WTC11 (cell line): Measurements from ENCODE around the gene CDH2. TPM values are rescaled to one million over a fixed set of nuclear protein-coding genes. Genes with fewer than 3 reads are reported as not detected.

Experiments used
- ATAC-seq: fragments of 200-7000 bp; cut with Tn5 transposase; 2 replicates; pipeline ENCODE4 v1.10.0; 2021; ENCODE audit warnings: mild to moderate bottlenecking, moderate library complexity
- CTCF ChIA-PET: fragments of 300-600 bp; sonication (Branson Sonifier 250); formaldehyde crosslinking; loops from one replicate; lab custom pipeline; 2021; ENCODE audit warnings: antibody characterized with exemption; lab: Charles Lee
- POLR2A ChIA-PET: fragments of 350-600 bp; sonication (Branson Sonifier 250); formaldehyde crosslinking; loops from one replicate; lab custom pipeline; 2021; ENCODE audit warnings: antibody characterized with exemption; lab: Charles Lee
- DNase-seq: peaks from one replicate; pipeline ENCODE4 v3.0.0; 2021; ENCODE audit warnings: low spot score
- H3K27ac Mint-ChIP-seq: 2 replicates; pipeline ENCODE4 v1.8.0; 2021; ENCODE audit warnings: mixed read lengths
- H3K27me3 Mint-ChIP-seq: 2 replicates; pipeline ENCODE4 v1.8.0; 2021; ENCODE audit warnings: low read depth, mild to moderate bottlenecking, moderate library complexity, mixed read lengths
- H3K36me3 Mint-ChIP-seq: 2 replicates; pipeline ENCODE4 v1.8.0; 2021; ENCODE audit warnings: mixed read lengths
- H3K4me1 Mint-ChIP-seq: 2 replicates; pipeline ENCODE4 v1.8.0; 2022; ENCODE audit warnings: mixed read lengths
- H3K4me3 Mint-ChIP-seq: 2 replicates; pipeline ENCODE4 v1.8.0; 2021; ENCODE audit warnings: mild to moderate bottlenecking, moderate library complexity, mixed read lengths
- H3K9me3 Mint-ChIP-seq: 2 replicates; pipeline ENCODE4 v1.8.0; 2021; ENCODE audit warnings: mixed read lengths
- CREB1 ChIP-seq: sonication (generic); formaldehyde crosslinking; IDR thresholded peaks from 2 replicates; pipeline ENCODE4 v1.8.0; 2023; ENCODE audit warnings: mild to moderate bottlenecking, missing genetic modification reagents
- GRHL2 ChIP-seq: fragments of 250-450 bp; sonication (Bioruptor Pico); IDR thresholded peaks from 2 replicates; pipeline ENCODE4 v1.8.0; 2022; ENCODE audit warnings: mild to moderate bottlenecking, moderate library complexity; ENCODE audit not compliant: insufficient replicate concordance, severe bottlenecking
- GTF2I ChIP-seq: fragments of 250-450 bp; sonication (Bioruptor Pico); conservative IDR thresholded peaks from 2 replicates; pipeline ENCODE4 v1.4.0; 2021; ENCODE audit warnings: mild to moderate bottlenecking
- MXD4 ChIP-seq: fragments of 250-450 bp; sonication (Bioruptor Pico); IDR thresholded peaks from 2 replicates; pipeline ENCODE4 v1.8.0; 2021; ENCODE audit warnings: mild to moderate bottlenecking, moderate library complexity, borderline replicate concordance
- NFYB ChIP-seq: sonication (generic); formaldehyde crosslinking; conservative IDR thresholded peaks from 2 replicates; pipeline ENCODE4 v1.8.0; 2022; ENCODE audit warnings: low read depth, missing genetic modification reagents
- SMAD3 ChIP-seq: sonication (generic); formaldehyde crosslinking; IDR thresholded peaks from 2 replicates; pipeline ENCODE4 v1.8.0; 2022; ENCODE audit warnings: missing genetic modification reagents, mild to moderate bottlenecking, borderline replicate concordance
- ZBTB21 ChIP-seq: sonication (generic); formaldehyde crosslinking; IDR thresholded peaks from 2 replicates; pipeline ENCODE4 v1.8.1; 2023; ENCODE audit warnings: mild to moderate bottlenecking, missing genetic modification reagents, borderline replicate concordance
- ZNF232 ChIP-seq: sonication (generic); formaldehyde crosslinking; IDR thresholded peaks from 2 replicates; pipeline ENCODE4 v1.8.0; 2022; ENCODE audit warnings: mild to moderate bottlenecking, missing genetic modification reagents
- total RNA-seq: library from RNA; stranded (reverse); gene quantifications from 3 replicates; pipeline ENCODE4 v1.2.3, GENCODE V29; 2021
- TF ChIP-seq, protein P1 (sequence below): sonication (generic); formaldehyde crosslinking; IDR thresholded peaks from 2 replicates; pipeline ENCODE4 v1.8.1; 2023; ENCODE audit warnings: mild to moderate bottlenecking, missing genetic modification reagents
- TF ChIP-seq, protein P2 (sequence below): sonication (generic); formaldehyde crosslinking; IDR thresholded peaks from 2 replicates; pipeline ENCODE4 v1.8.1; 2023; ENCODE audit warnings: mild to moderate bottlenecking, missing genetic modification reagents, moderate library complexity
- TF ChIP-seq, protein P3 (sequence below): sonication (generic); formaldehyde crosslinking; IDR thresholded peaks from 2 replicates; pipeline ENCODE4 v1.8.0; 2022; ENCODE audit warnings: missing genetic modification reagents
- TF ChIP-seq, protein P4 (sequence below): sonication (generic); formaldehyde crosslinking; conservative IDR thresholded peaks from 2 replicates; pipeline ENCODE4 v1.8.1; 2023; ENCODE audit warnings: mild to moderate bottlenecking, low read depth, missing genetic modification reagents, moderate library complexity
- TF ChIP-seq, protein P5 (sequence below): fragments of 250-450 bp; sonication (Bioruptor Pico); conservative IDR thresholded peaks from 2 replicates; pipeline ENCODE4 v1.9.0; 2021; ENCODE audit warnings: mild to moderate bottlenecking
- TF ChIP-seq, protein P6 (sequence below): sonication (generic); formaldehyde crosslinking; IDR thresholded peaks from 2 replicates; pipeline ENCODE4 v1.8.1; 2023; ENCODE audit warnings: mild to moderate bottlenecking, moderate library complexity, missing genetic modification reagents
- TF ChIP-seq, protein P7 (sequence below): sonication (generic); formaldehyde crosslinking; IDR thresholded peaks from 2 replicates; pipeline ENCODE4 v1.8.0; 2022; ENCODE audit warnings: mild to moderate bottlenecking, missing genetic modification reagents

CDH2 gene
- total RNA-seq, 1 experiment from 2014 or later, result 17.3 TPM

DNA sequence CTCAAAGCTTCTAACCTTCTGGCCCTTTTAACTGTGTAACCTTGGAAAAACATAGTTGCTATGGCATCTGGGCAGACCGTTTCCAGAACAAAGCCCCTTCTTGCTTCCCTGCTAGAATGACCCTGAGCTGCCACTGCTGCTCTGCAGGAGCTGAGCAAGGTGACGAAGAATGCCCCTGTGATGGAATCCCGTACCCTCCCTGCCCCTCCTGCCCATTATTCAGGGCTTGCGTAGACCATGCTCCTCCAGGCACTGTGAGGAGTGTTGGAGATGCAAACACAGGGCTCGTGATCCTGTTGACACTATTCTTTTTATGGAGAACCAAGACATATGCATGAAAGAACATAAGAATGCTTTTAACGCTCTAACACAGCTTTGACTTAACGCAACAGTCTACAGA is 191.1 kb downstream of the CDH2 start:
- peak; percentile 76 for ATAC-seq
- Mint-ChIP-seq H3K4me3 (no peak overlapping the region), H3K4me1 (peaks cover 20% of the 10 kb centered on the region), H3K36me3 (no peaks in the 10 kb centered on the region), H3K27me3 (no peaks in the 10 kb centered on the region), H3K9me3 (no peaks in the 10 kb centered on the region), H3K27ac (no peak overlapping the region)
- POLR2A ChIA-PET, result no interaction called here
- peak; percentile 13 for DNase-seq
- CTCF ChIA-PET, result no interaction called here
- TF ChIP-seq ZNF232 (CRISPR knock-in tag), result no peak
- no peak for TF ChIP-seq GTF2I (CRISPR knock-in tag)
- TF ChIP-seq MXD4 (CRISPR knock-in tag), result no peak
- TF ChIP-seq, protein P1, sequence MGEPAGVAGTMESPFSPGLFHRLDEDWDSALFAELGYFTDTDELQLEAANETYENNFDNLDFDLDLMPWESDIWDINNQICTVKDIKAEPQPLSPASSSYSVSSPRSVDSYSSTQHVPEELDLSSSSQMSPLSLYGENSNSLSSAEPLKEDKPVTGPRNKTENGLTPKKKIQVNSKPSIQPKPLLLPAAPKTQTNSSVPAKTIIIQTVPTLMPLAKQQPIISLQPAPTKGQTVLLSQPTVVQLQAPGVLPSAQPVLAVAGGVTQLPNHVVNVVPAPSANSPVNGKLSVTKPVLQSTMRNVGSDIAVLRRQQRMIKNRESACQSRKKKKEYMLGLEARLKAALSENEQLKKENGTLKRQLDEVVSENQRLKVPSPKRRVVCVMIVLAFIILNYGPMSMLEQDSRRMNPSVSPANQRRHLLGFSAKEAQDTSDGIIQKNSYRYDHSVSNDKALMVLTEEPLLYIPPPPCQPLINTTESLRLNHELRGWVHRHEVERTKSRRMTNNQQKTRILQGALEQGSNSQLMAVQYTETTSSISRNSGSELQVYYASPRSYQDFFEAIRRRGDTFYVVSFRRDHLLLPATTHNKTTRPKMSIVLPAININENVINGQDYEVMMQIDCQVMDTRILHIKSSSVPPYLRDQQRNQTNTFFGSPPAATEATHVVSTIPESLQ (CRISPR knock-in tag), result no peak
- TF ChIP-seq, protein P2, sequence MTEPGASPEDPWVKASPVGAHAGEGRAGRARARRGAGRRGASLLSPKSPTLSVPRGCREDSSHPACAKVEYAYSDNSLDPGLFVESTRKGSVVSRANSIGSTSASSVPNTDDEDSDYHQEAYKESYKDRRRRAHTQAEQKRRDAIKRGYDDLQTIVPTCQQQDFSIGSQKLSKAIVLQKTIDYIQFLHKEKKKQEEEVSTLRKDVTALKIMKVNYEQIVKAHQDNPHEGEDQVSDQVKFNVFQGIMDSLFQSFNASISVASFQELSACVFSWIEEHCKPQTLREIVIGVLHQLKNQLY (CRISPR knock-in tag), result no peak
- TF ChIP-seq, protein P3, sequence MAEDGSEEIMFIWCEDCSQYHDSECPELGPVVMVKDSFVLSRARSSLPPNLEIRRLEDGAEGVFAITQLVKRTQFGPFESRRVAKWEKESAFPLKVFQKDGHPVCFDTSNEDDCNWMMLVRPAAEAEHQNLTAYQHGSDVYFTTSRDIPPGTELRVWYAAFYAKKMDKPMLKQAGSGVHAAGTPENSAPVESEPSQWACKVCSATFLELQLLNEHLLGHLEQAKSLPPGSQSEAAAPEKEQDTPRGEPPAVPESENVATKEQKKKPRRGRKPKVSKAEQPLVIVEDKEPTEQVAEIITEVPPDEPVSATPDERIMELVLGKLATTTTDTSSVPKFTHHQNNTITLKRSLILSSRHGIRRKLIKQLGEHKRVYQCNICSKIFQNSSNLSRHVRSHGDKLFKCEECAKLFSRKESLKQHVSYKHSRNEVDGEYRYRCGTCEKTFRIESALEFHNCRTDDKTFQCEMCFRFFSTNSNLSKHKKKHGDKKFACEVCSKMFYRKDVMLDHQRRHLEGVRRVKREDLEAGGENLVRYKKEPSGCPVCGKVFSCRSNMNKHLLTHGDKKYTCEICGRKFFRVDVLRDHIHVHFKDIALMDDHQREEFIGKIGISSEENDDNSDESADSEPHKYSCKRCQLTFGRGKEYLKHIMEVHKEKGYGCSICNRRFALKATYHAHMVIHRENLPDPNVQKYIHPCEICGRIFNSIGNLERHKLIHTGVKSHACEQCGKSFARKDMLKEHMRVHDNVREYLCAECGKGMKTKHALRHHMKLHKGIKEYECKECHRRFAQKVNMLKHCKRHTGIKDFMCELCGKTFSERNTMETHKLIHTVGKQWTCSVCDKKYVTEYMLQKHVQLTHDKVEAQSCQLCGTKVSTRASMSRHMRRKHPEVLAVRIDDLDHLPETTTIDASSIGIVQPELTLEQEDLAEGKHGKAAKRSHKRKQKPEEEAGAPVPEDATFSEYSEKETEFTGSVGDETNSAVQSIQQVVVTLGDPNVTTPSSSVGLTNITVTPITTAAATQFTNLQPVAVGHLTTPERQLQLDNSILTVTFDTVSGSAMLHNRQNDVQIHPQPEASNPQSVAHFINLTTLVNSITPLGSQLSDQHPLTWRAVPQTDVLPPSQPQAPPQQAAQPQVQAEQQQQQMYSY (CRISPR knock-in tag), result no peak
- TF ChIP-seq, protein P4, sequence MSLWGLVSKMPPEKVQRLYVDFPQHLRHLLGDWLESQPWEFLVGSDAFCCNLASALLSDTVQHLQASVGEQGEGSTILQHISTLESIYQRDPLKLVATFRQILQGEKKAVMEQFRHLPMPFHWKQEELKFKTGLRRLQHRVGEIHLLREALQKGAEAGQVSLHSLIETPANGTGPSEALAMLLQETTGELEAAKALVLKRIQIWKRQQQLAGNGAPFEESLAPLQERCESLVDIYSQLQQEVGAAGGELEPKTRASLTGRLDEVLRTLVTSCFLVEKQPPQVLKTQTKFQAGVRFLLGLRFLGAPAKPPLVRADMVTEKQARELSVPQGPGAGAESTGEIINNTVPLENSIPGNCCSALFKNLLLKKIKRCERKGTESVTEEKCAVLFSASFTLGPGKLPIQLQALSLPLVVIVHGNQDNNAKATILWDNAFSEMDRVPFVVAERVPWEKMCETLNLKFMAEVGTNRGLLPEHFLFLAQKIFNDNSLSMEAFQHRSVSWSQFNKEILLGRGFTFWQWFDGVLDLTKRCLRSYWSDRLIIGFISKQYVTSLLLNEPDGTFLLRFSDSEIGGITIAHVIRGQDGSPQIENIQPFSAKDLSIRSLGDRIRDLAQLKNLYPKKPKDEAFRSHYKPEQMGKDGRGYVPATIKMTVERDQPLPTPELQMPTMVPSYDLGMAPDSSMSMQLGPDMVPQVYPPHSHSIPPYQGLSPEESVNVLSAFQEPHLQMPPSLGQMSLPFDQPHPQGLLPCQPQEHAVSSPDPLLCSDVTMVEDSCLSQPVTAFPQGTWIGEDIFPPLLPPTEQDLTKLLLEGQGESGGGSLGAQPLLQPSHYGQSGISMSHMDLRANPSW (CRISPR knock-in tag), result no peak
- no peak for TF ChIP-seq GRHL2 (CRISPR knock-in tag)
- no peak for TF ChIP-seq SMAD3 (CRISPR knock-in tag)
- TF ChIP-seq, protein P5, sequence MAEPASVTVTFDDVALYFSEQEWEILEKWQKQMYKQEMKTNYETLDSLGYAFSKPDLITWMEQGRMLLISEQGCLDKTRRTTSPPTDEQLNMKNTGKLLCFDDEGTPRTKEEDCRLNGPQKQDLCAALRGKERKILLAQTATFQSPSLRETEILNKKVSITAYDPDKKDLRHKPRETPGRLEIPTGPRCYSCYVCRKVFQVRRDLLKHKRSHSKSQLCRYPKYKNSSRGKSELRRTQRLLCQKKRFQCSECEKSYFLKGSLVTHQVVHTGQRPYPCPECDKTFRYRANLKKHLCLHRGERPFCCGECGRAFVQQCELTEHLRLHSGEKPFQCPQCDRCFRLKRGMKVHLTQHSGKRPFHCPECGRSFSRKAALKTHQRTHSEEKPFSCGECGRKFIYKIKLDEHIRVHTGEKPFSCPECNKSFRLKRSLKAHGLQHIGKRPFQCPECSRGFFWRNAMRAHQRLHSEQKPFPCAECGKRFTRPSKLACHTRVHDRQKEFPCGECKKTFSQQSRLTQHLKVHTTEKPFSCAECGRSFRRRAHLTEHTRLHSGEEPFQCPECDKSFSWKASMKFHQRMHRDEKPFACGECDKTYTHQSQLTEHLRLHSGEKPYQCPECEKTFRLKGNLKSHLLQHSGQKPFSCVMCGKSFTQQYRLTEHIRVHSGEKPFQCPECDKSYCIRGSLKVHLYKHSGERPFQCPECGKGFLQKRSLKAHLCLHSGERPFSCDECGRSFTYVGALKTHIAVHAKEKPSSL (CRISPR knock-in tag), result no peak
- TF ChIP-seq, protein P6, sequence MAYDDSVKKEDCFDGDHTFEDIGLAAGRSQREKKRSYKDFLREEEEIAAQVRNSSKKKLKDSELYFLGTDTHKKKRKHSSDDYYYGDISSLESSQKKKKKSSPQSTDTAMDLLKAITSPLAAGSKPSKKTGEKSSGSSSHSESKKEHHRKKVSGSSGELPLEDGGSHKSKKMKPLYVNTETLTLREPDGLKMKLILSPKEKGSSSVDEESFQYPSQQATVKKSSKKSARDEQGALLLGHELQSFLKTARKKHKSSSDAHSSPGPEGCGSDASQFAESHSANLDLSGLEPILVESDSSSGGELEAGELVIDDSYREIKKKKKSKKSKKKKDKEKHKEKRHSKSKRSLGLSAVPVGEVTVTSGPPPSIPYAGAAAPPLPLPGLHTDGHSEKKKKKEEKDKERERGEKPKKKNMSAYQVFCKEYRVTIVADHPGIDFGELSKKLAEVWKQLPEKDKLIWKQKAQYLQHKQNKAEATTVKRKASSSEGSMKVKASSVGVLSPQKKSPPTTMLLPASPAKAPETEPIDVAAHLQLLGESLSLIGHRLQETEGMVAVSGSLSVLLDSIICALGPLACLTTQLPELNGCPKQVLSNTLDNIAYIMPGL (CRISPR knock-in tag), result no peak
- no peak for TF ChIP-seq NFYB (CRISPR knock-in tag)
- no peak for TF ChIP-seq CREB1 (CRISPR knock-in tag)
- TF ChIP-seq, protein P7, sequence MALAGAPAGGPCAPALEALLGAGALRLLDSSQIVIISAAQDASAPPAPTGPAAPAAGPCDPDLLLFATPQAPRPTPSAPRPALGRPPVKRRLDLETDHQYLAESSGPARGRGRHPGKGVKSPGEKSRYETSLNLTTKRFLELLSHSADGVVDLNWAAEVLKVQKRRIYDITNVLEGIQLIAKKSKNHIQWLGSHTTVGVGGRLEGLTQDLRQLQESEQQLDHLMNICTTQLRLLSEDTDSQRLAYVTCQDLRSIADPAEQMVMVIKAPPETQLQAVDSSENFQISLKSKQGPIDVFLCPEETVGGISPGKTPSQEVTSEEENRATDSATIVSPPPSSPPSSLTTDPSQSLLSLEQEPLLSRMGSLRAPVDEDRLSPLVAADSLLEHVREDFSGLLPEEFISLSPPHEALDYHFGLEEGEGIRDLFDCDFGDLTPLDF (CRISPR knock-in tag), result no peak
- TF ChIP-seq ZBTB21 (CRISPR knock-in tag), result no peak
